Liver (tissue), 9 donors: ENCODE measurements around the gene OR10A2. TPM values are rescaled to one million over a fixed set of nuclear protein-coding genes. Genes with fewer than 3 reads are reported as not detected.

Experiments used
- DNase-seq: peaks from one replicate; pipeline ENCODE4 v3.0.0-alpha.2; 2017; ENCODE audit warnings: low spot score
- H3K27ac ChIP-seq, 2 donors: one replicate each; pipeline ENCODE4 v1.7.0; 2013; ENCODE audit warnings: inconsistent platforms in 2 of 2, low read length in 2 of 2, control low read depth in 1 of 2, low read depth in 1 of 2, mild to moderate bottlenecking in 1 of 2
- H3K27me3 ChIP-seq, 4 donors: one replicate each; pipeline versions ENCODE4 v1.6.1 to v1.7.0; 2013; ENCODE audit warnings: low read length in 3 of 4, inconsistent platforms in 1 of 4, mild to moderate bottlenecking in 1 of 4, moderate library complexity in 1 of 4; ENCODE audit not compliant: control insufficient read depth in 4 of 4, insufficient read depth in 4 of 4
- H3K36me3 ChIP-seq, 4 donors: one replicate each; pipeline versions ENCODE4 v1.6.1 to v1.7.0; 2013; ENCODE audit warnings: low read length in 3 of 4, mild to moderate bottlenecking in 3 of 4, low read depth in 1 of 4, moderate library complexity in 1 of 4; ENCODE audit not compliant: control insufficient read depth in 4 of 4, insufficient read depth in 3 of 4
- H3K4me1 ChIP-seq, 4 donors: one replicate each; pipeline versions ENCODE4 v1.6.1 to v1.7.0; 2013; ENCODE audit warnings: low read length in 3 of 4, mild to moderate bottlenecking in 3 of 4, moderate library complexity in 1 of 4; ENCODE audit not compliant: control insufficient read depth in 4 of 4, insufficient read depth in 4 of 4
- H3K4me3 ChIP-seq, 3 donors: one replicate each; pipeline versions ENCODE4 v1.6.1 to v1.7.0; 2013; ENCODE audit warnings: low read length in 3 of 3, control low read depth in 1 of 3, low read depth in 1 of 3, mild to moderate bottlenecking in 1 of 3
- H3K9ac ChIP-seq, 2 donors: one replicate each; pipeline ENCODE4 v1.7.0; 2013; ENCODE audit warnings: low read length in 2 of 2, mild to moderate bottlenecking in 2 of 2, moderate library complexity in 2 of 2, control low read depth in 1 of 2, low read depth in 1 of 2
- H3K9me3 ChIP-seq, 4 donors: one replicate each; pipeline versions ENCODE4 v1.6.1 to v1.7.0; 2013; ENCODE audit warnings: low read length in 3 of 4; ENCODE audit not compliant: control insufficient read depth in 4 of 4
- ATF3 ChIP-seq: IDR thresholded peaks from 2 replicates; pipeline ENCODE4 v1.6.1; 2016; ENCODE audit warnings: antibody characterized with exemption
- CTCF ChIP-seq: fragments of 150-350 bp; IDR thresholded peaks from 2 replicates; pipeline ENCODE4 v1.5.1; 2017; ENCODE audit warnings: improper control_type of control experiment, low read depth, low read length; ENCODE audit not compliant: missing input control
- EGR1 ChIP-seq, 2 donors: IDR thresholded peaks; 2 replicates each; pipeline ENCODE4 v1.6.1; 2016 to 2018; ENCODE audit warnings: antibody characterized with exemption in 2 of 2, low read depth in 2 of 2
- FOXA1 ChIP-seq: IDR thresholded peaks from 2 replicates; pipeline ENCODE4 v1.6.1; 2016; ENCODE audit warnings: antibody characterized with exemption
- FOXA2 ChIP-seq: IDR thresholded peaks from 2 replicates; pipeline ENCODE4 v1.6.1; 2016; ENCODE audit warnings: antibody characterized with exemption
- GABPA ChIP-seq, 2 donors: IDR thresholded peaks in 1 of 2; conservative IDR thresholded peaks in 1 of 2; 2 replicates each; pipeline ENCODE4 v1.6.1; 2016; ENCODE audit warnings: antibody characterized with exemption in 2 of 2, mild to moderate bottlenecking in 1 of 2, moderate library complexity in 1 of 2
- HNF4A ChIP-seq, 2 donors: conservative IDR thresholded peaks; 2 replicates each; pipeline ENCODE4 v1.6.1; 2016; ENCODE audit warnings: antibody characterized with exemption in 2 of 2, mild to moderate bottlenecking in 2 of 2
- HNF4G ChIP-seq: IDR thresholded peaks from 2 replicates; pipeline ENCODE4 v1.6.1; 2016; ENCODE audit warnings: antibody characterized with exemption
- JUND ChIP-seq, 2 donors: IDR thresholded peaks; 2 replicates each; pipeline ENCODE4 v1.6.1; 2016; ENCODE audit warnings: antibody characterized with exemption in 2 of 2
- MAX ChIP-seq: IDR thresholded peaks from 2 replicates; pipeline ENCODE4 v1.6.1; 2016; ENCODE audit warnings: antibody characterized with exemption
- NR2F2 ChIP-seq: IDR thresholded peaks from 2 replicates; pipeline ENCODE4 v1.6.1; 2016; ENCODE audit warnings: antibody characterized with exemption
- RAD21 ChIP-seq, 2 donors: IDR thresholded peaks; 2 replicates each; pipeline ENCODE4 v1.6.1; 2016; ENCODE audit warnings: antibody characterized with exemption in 2 of 2, mild to moderate bottlenecking in 2 of 2
- REST ChIP-seq: IDR thresholded peaks from 2 replicates; pipeline ENCODE4 v1.6.1; 2016; ENCODE audit warnings: antibody characterized with exemption, mild to moderate bottlenecking
- RXRA ChIP-seq, 2 donors: IDR thresholded peaks; 2 replicates each; pipeline ENCODE4 v1.6.1; 2017 to 2018; ENCODE audit warnings: antibody characterized with exemption in 2 of 2, mild to moderate bottlenecking in 1 of 2
- TAF1 ChIP-seq: conservative IDR thresholded peaks from 2 replicates; pipeline ENCODE4 v1.6.1; 2016; ENCODE audit warnings: antibody characterized with exemption, mild to moderate bottlenecking
- YY1 ChIP-seq: IDR thresholded peaks from 2 replicates; pipeline ENCODE4 v1.6.1; 2016; ENCODE audit warnings: antibody characterized with exemption, mild to moderate bottlenecking
- ZBTB33 ChIP-seq: IDR thresholded peaks from 2 replicates; pipeline ENCODE4 v1.6.1; 2016; ENCODE audit warnings: antibody characterized with exemption
- WGBS: extraction: QIAGEN DNeasy Blood & Tissue Kit; methylation state at CpG from one replicate; pipeline ENCODE4 v1.1.7; 2013; 5-methylcytosine and 5-hydroxymethylcytosine counted together
- polyA plus RNA-seq, 2 donors: library from polyadenylated mRNA; stranded (reverse) in 1 of 2; unstranded in 1 of 2; fragments of 200-250 nt in 1 of 2; fragments of >200 nt in 1 of 2; fragmentation: Nextera tagmentation in 1 of 2; extraction: Ambion mirVana in 1 of 2; gene quantifications; one replicate each; pipeline versions ENCODE4 v1.2.1 to v1.2.3, GENCODE V29; 2013 to 2015
- total RNA-seq, 2 donors: library from RNA; depleted of rRNA; stranded (reverse); fragments of >200 nt; gene quantifications; one replicate each; pipeline ENCODE4 v1.2.3, GENCODE V29; 2014
- donor health status: healthy.
- donor health status: healthy.
- donor health status: healthy.
- donor health status: healthy.
- donor health status: healthy.

The OR10A2 gene
- total and polyA plus RNA-seq, 4 donors = not detected

GRCh38 chr11:6911378-6911777 is 48.5 kb downstream of the OR10A2 start:
- H3K4me1 ChIP-seq = no peaks in the 10 kb centered on the region
- H3K27me3 ChIP-seq = no peaks in the 10 kb centered on the region
- H3K9ac ChIP-seq = no peak overlapping the region
- DNase-seq = no peak
- no peaks in the 10 kb centered on the region for H3K36me3 ChIP-seq
- no peaks in the 10 kb centered on the region for H3K9me3 ChIP-seq
- TF ChIP-seq EGR1 (IDR thresholded peaks at IDR 0.05; ENCODE audit: low read depth in 2 of 2) (no peak), ZBTB33 (no peak), NR2F2 (no peak), CTCF (no peak), REST (no peak), ATF3 (no peak), HNF4A (conservative IDR thresholded peaks at IDR 0.05) (no peak), FOXA2 (no peak), RXRA (IDR thresholded peaks at IDR 0.05) (no peak), GABPA (IDR thresholded peaks at IDR 0.05 in 1 of 2, conservative IDR thresholded peaks at IDR 0.05 in 1 of 2) (no peak), HNF4G (no peak), TAF1 (no peak), MAX (no peak), YY1 (no peak), FOXA1 (no peak), RAD21 (IDR thresholded peaks at IDR 0.05) (no peak), JUND (IDR thresholded peaks at IDR 0.05) (no peak)
- WGBS = 93% methylated on average over 3 of the region's 3 CpGs
- no peak overlapping the region for H3K27ac ChIP-seq
- H3K4me3 ChIP-seq = no peak overlapping the region

GRCh38 chr11:6911948-6912347 is 49.1 kb downstream of the OR10A2 start:
- no peak overlapping the region for H3K4me3 ChIP-seq
- no peak overlapping the region for H3K27ac ChIP-seq
- H3K9ac ChIP-seq = no peak overlapping the region
- 70% methylated on average over 3 of the region's 3 CpGs for WGBS
- no peaks in the 10 kb centered on the region for H3K27me3 ChIP-seq
- no peaks in the 10 kb centered on the region for H3K36me3 ChIP-seq
- no peaks in the 10 kb centered on the region for H3K4me1 ChIP-seq
- H3K9me3 ChIP-seq = no peaks in the 10 kb centered on the region
- no peak for DNase-seq
- no peak for TF ChIP-seq HNF4G
- no peak for TF ChIP-seq FOXA2
- TF ChIP-seq ZBTB33 = no peak
- TF ChIP-seq FOXA1 = no peak
- TF ChIP-seq HNF4A (conservative IDR thresholded peaks at IDR 0.05) = no peak
- no peak for TF ChIP-seq EGR1 (IDR thresholded peaks at IDR 0.05; ENCODE audit: low read depth in 2 of 2)
- no peak for TF ChIP-seq REST
- no peak for TF ChIP-seq MAX
- TF ChIP-seq RAD21 (IDR thresholded peaks at IDR 0.05) = no peak
